PC-3 (cell line): ENCODE results near the gene CHI3L2. TPM values are rescaled to one million over a fixed set of nuclear protein-coding genes. Genes with fewer than 3 reads are reported as not detected.

Source experiments
- ATAC-seq: fragments of 200-7000 bp; cut with Tn5 transposase; 2 replicates; pipeline ENCODE4 v1.9.1; 2020; ENCODE audit warnings: mild to moderate bottlenecking, moderate library complexity
- BruUV-seq: library from RNA; stranded (reverse); fragments of 400-500 nt; replicated peaks from 2 replicates; lab custom pipeline; 2021; lab: Mats Ljungman, UMichigan
- CTCF ChIA-PET: fragments of 300-600 bp; sonication (Branson Sonifier 250); formaldehyde crosslinking; loops from one replicate; lab custom pipeline; 2022; ENCODE audit warnings: antibody characterized with exemption; lab: Charles Lee
- POLR2A ChIA-PET: fragments of 300-600 bp; sonication (Branson Sonifier 250); formaldehyde crosslinking; loops from one replicate; lab custom pipeline; 2022; ENCODE audit warnings: antibody characterized with exemption; ENCODE audit not compliant: unreplicated experiment; lab: Charles Lee
- DNase-seq: peaks from one replicate; pipeline ENCODE4 v3.0.0-alpha.2; 2015
- H2AFZ ChIP-seq: fragments of 300-600 bp; sonication (generic); 2 replicates; pipeline ENCODE4 v1.6.0; 2016; ENCODE audit warnings: antibody characterized with exemption, low read length
- H3F3A ChIP-seq: fragments of 300-600 bp; sonication (generic); one replicate; pipeline ENCODE4 v1.6.0; 2017; ENCODE audit warnings: antibody characterized with exemption, low read length, control low read depth, mild to moderate bottlenecking; ENCODE audit not compliant: unreplicated experiment
- H3K27ac ChIP-seq: fragments of 300-600 bp; sonication (generic); 2 replicates; pipeline ENCODE4 v1.5.1; 2016; ENCODE audit warnings: mild to moderate bottlenecking, low read length
- H3K27me3 ChIP-seq: fragments of 300-600 bp; sonication (generic); 2 replicates; pipeline ENCODE4 v1.6.1; 2016; ENCODE audit warnings: low read length, mixed read lengths
- H3K36me3 ChIP-seq: fragments of 300-600 bp; sonication (generic); 2 replicates; pipeline ENCODE4 v1.6.1; 2016; ENCODE audit warnings: low read depth, mixed run types, low read length, mixed read lengths
- H3K4me1 ChIP-seq: fragments of 300-600 bp; sonication (generic); 2 replicates; pipeline ENCODE4 v1.5.1; 2016; ENCODE audit warnings: low read length; ENCODE audit not compliant: insufficient read depth
- H3K4me2 ChIP-seq: fragments of 300-600 bp; sonication (generic); 2 replicates; pipeline ENCODE4 v1.6.0; 2016; ENCODE audit warnings: low read length
- H3K4me3 ChIP-seq: fragments of 300-600 bp; sonication (generic); 2 replicates; pipeline ENCODE4 v1.5.1; 2016; ENCODE audit warnings: mild to moderate bottlenecking, low read length, mixed read lengths
- H3K79me2 ChIP-seq: fragments of 300-600 bp; sonication (generic); 2 replicates; pipeline ENCODE4 v1.6.1; 2017; ENCODE audit warnings: low read length, mixed read lengths
- H3K9ac ChIP-seq: fragments of 300-600 bp; sonication (generic); 2 replicates; pipeline ENCODE4 v1.6.0; 2016; ENCODE audit warnings: mild to moderate bottlenecking, low read length
- H3K9me2 ChIP-seq: fragments of 300-600 bp; sonication (generic); replicated peaks from 2 replicates; pipeline ENCODE4 v1.6.1; 2016; ENCODE audit warnings: mixed run types, low read length, mixed read lengths
- H3K9me3 ChIP-seq: fragments of 300-600 bp; sonication (generic); 2 replicates; pipeline ENCODE4 v1.6.1; 2016; ENCODE audit warnings: low read length, mixed read lengths
- H4K20me1 ChIP-seq: fragments of 300-600 bp; sonication (generic); 2 replicates; pipeline ENCODE4 v1.6.1; 2016; ENCODE audit warnings: low read length, mixed read lengths
- EZH2 ChIP-seq: fragments of 300-600 bp; sonication (generic); IDR thresholded peaks from one replicate; pipeline ENCODE4 v1.6.1; 2017; ENCODE audit warnings: antibody characterized with exemption, mild to moderate bottlenecking, low read length; ENCODE audit not compliant: unreplicated experiment
- EZH2phosphoT487 ChIP-seq: fragments of 300-600 bp; sonication (generic); IDR thresholded peaks from 2 replicates; pipeline ENCODE4 v1.6.1; 2018; ENCODE audit warnings: mild to moderate bottlenecking, antibody characterized with exemption, low read length, borderline replicate concordance
- intact Hi-C: fragments of 100-400 bp; cut with micrococcal nuclease; formaldehyde crosslinking; loops from 2 replicates; pipeline ENCODE4 v1.9.0; 2023
- total RNA-seq: library from RNA; depleted of rRNA; stranded (reverse); fragments of >200 nt; gene quantifications from 2 replicates; pipeline ENCODE4 v1.2.3, GENCODE V29; 2014
- TF ChIP-seq, protein P1 (sequence below): fragments of 300-600 bp; sonication (generic); conservative IDR thresholded peaks from 2 replicates; pipeline ENCODE4 v1.5.1; 2017; ENCODE audit warnings: antibody characterized with exemption, low read depth, mild to moderate bottlenecking, low read length

Gene CHI3L2
- total RNA-seq, 1 experiment from 2014 or later, result 0.55 TPM

DNA sequence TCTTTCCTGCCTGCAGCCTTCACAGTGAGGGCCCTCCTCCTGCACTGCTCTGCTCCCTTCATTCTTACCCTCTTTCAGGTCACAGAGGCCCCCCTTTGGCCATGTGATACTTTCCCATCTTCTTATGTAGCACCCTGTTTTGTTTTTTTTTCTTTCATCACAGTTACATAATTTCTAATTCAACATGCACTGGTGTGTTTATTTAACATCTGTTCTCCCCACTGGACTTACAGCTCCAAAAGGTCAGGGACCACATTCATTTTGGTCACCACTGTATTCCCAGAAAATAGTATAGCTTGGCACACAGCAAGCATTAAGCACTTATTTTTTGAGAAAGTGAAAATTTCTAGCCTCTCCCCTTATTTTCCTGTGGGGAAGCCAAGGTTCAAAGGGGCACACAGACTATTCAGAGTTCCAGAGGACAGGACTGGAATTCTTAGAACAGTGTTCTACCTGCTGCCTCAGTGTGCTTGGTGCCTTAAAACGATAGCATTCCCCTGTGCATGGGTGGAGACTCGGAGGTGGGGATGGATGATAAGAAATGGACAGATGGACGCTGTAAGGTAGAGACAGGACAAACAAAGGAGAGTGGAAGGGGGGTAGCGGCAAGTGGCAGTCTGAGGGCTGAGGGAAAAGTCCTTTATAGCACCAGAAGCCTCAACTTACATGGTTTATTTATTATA is 32.4 kb upstream of the CHI3L2 start:
- intact Hi-C loops, result no loop called here
- H3K27me3 ChIP-seq, result no peaks in the 10 kb centered on the region
- ChIA-PET POLR2A (no interaction called here), CTCF (no interaction called here)
- no peaks in the 10 kb centered on the region for H3K4me1 ChIP-seq
- no peak overlapping the region for H3K27ac ChIP-seq
- H3K4me2 ChIP-seq, result no peak overlapping the region
- no peaks in the 10 kb centered on the region for H3K79me2 ChIP-seq
- H3K9me2 ChIP-seq, result no peaks in the 10 kb centered on the region
- H2AFZ ChIP-seq, result no peak overlapping the region
- H3K4me3 ChIP-seq, result no peak overlapping the region
- no peaks in the 10 kb centered on the region for H3K36me3 ChIP-seq
- no peak overlapping the region for H3K9ac ChIP-seq
- H4K20me1 ChIP-seq, result no peaks in the 10 kb centered on the region
- H3K9me3 ChIP-seq, result no peaks in the 10 kb centered on the region
- TF ChIP-seq EZH2phosphoT487, result no peak
- TF ChIP-seq EZH2, result no peak
- TF ChIP-seq, protein P1, sequence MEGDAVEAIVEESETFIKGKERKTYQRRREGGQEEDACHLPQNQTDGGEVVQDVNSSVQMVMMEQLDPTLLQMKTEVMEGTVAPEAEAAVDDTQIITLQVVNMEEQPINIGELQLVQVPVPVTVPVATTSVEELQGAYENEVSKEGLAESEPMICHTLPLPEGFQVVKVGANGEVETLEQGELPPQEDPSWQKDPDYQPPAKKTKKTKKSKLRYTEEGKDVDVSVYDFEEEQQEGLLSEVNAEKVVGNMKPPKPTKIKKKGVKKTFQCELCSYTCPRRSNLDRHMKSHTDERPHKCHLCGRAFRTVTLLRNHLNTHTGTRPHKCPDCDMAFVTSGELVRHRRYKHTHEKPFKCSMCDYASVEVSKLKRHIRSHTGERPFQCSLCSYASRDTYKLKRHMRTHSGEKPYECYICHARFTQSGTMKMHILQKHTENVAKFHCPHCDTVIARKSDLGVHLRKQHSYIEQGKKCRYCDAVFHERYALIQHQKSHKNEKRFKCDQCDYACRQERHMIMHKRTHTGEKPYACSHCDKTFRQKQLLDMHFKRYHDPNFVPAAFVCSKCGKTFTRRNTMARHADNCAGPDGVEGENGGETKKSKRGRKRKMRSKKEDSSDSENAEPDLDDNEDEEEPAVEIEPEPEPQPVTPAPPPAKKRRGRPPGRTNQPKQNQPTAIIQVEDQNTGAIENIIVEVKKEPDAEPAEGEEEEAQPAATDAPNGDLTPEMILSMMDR, result no peak
- ATAC-seq (no peak), DNase-seq (no peak)
- H3F3A ChIP-seq, result no peaks in the 10 kb centered on the region
- no TSS peak for BruUV-seq

GRCh38 chr1:111196213-111196612 is 31.3 kb upstream of the CHI3L2 start:
- TF ChIP-seq EZH2phosphoT487 (no peak), EZH2 (no peak)
- TF ChIP-seq, protein P1, result no peak

DNA sequence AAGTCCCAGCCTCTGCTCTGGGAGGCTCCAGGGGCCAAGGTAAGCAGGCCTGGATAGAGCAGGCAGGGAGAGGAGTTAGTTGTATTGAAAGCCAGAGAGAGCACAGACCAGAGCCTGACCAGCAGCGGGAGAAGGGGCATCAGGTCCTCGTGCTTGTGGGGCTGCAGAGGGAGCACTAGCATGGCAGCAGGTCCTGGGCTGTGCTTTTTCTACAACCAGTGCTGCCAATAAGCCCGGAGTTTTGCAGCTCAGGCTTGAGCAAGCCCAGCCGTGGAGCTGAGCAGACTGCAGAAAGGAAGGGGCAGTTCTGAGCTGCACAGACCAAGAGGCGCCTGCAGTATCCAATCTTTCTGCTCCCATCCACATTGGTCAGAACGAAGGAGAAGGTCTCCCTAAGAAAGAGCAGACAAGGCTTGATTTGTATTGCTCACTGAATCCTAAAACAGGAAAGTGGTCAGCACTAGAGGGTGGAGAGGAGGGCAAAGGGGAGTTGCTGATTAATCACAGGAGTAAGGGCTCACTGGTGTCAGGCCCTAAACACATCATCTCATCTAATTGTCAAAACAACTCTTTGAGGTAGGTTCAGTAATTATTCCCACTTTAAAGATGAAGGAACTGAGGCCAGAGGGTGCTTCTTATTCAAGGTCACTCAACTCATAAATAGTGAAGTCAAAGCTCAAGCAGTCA is 29.8 kb upstream of the CHI3L2 start:
- CTCF ChIA-PET, result no interaction called here
- Histone ChIP-seq H3K9ac (no peak overlapping the region), H3K79me2 (no peaks in the 10 kb centered on the region), H3K4me3 (no peak overlapping the region), H3K4me2 (no peak overlapping the region), H3K9me2 (no peaks in the 10 kb centered on the region), H3K9me3 (no peaks in the 10 kb centered on the region), H3K27ac (no peak overlapping the region), H3K27me3 (no peaks in the 10 kb centered on the region), H3K36me3 (no peaks in the 10 kb centered on the region), H4K20me1 (no peaks in the 10 kb centered on the region), H3F3A (no peaks in the 10 kb centered on the region), H3K4me1 (peaks cover 11% of the 10 kb centered on the region), H2AFZ (no peak overlapping the region)
- intact Hi-C loops, result no loop called here
- no peak for TF ChIP-seq EZH2phosphoT487
- no peak for TF ChIP-seq EZH2
- TF ChIP-seq, protein P1, result peak; percentile 60
- POLR2A ChIA-PET, result no interaction called here
- peak; percentile 55 for ATAC-seq
- BruUV-seq, result no TSS peak
- peak; percentile 38 for DNase-seq

More at GRCh38 chr1:111196213-111196612, 31.3 kb upstream of the CHI3L2 start:
- Histone ChIP-seq H4K20me1 (no peaks in the 10 kb centered on the region), H3K79me2 (no peaks in the 10 kb centered on the region), H3K4me1 (no peaks in the 10 kb centered on the region), H3K4me3 (no peak overlapping the region), H3K27me3 (no peaks in the 10 kb centered on the region), H3K36me3 (no peaks in the 10 kb centered on the region), H3K9me3 (no peaks in the 10 kb centered on the region), H3K4me2 (no peak overlapping the region), H3K9me2 (no peaks in the 10 kb centered on the region), H3F3A (no peaks in the 10 kb centered on the region), H2AFZ (no peak overlapping the region), H3K9ac (no peak overlapping the region), H3K27ac (no peak overlapping the region)
- DNase-seq (no peak), ATAC-seq (no peak)
- POLR2A ChIA-PET, result no interaction called here
- CTCF ChIA-PET, result no interaction called here
- intact Hi-C loops, result no loop called here
- no TSS peak for BruUV-seq
